Measurements from ENCODE around the gene PRAMEF12. TPM values are rescaled to one million over a fixed set of nuclear protein-coding genes. Genes with fewer than 3 reads are reported as not detected.
"Not testable (repeated sequence)": the region's sequence is repeated elsewhere in the genome, so short reads cannot be mapped to it uniquely, and the experiment has no call there.

Gene PRAMEF12
- total RNA-seq, 1 donor from 2014 or later = not detected

DNA sequence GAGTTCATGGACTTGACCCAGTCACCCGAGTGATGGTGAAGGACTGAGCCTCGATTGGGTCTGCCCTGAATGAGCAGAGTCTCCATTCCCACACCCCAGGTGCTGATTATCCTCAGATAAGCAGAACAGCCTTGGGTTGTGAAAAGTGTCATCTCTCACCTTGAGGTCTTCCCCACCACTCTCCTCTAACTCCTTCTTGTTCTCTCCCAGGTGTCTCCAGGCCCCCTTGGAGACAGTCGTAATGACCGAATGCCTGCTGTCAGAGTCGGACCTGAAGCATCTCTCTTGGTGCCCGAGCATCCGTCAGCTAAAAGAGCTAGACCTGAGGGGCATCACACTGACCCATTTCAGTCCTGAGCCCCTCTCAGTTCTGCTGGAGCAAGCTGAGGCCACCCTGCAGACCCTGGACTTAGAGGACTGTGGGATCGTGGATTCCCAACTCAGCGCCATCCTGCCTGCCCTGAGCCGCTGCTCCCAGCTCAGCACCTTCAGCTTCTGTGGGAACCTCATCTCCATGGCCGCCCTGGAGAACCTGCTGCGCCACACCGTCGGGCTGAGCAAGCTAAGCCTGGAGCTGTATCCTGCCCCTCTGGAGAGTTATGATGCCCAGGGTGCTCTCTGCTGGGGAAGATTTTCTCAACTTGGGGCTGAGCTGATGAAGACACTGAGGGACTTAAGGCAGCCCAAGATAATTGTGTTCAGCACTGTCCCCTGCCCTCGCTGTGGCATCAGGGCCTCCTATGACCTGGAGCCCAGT, 3.4 kb downstream of the PRAMEF12 start:
- no peaks in the 10 kb centered on the region for H3K9me3 ChIP-seq
- no peak overlapping the region for H3K27ac ChIP-seq
- ATAC-seq = no peak
- H3K36me3 ChIP-seq = no peaks in the 10 kb centered on the region
- DNase-seq = no peak
- H3K27me3 ChIP-seq (ENCODE audit: low read depth) = peaks cover 5% of the 10 kb centered on the region
- intact Hi-C loops (cut with DNase I) = no loop called here
- TF ChIP-seq, protein P1, sequence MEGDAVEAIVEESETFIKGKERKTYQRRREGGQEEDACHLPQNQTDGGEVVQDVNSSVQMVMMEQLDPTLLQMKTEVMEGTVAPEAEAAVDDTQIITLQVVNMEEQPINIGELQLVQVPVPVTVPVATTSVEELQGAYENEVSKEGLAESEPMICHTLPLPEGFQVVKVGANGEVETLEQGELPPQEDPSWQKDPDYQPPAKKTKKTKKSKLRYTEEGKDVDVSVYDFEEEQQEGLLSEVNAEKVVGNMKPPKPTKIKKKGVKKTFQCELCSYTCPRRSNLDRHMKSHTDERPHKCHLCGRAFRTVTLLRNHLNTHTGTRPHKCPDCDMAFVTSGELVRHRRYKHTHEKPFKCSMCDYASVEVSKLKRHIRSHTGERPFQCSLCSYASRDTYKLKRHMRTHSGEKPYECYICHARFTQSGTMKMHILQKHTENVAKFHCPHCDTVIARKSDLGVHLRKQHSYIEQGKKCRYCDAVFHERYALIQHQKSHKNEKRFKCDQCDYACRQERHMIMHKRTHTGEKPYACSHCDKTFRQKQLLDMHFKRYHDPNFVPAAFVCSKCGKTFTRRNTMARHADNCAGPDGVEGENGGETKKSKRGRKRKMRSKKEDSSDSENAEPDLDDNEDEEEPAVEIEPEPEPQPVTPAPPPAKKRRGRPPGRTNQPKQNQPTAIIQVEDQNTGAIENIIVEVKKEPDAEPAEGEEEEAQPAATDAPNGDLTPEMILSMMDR (IDR thresholded peaks at IDR 0.05) = no peak
- H3K4me3 ChIP-seq = no peak overlapping the region
- H3K4me1 ChIP-seq = no peaks in the 10 kb centered on the region

DNA sequence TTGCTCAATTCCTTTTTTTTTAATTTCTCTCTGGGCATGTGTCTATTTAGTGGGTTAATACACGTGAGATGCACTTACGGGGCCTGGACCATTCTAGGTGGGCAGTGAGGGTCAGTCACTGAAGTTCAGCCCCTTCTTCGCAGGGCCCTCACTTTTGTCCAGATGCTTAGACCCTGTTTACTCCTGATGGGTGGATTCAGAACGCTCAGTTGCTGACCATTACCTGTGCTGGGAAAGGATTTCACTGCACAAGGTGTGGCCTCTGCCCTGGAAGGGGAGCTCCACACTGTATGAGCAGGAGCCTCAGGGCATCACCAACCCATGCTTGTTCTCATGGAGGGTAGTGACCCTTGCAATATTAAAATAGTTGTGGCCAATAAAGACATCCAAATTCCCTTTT, 4.5 kb downstream of the PRAMEF12 start:
- Histone ChIP-seq H3K36me3 (no peaks in the 10 kb centered on the region), H3K4me1 (no peaks in the 10 kb centered on the region), H3K27ac (no peak overlapping the region), H3K4me3 (no peak overlapping the region), H3K9me3 (no peaks in the 10 kb centered on the region), H3K27me3 (ENCODE audit: low read depth) (peaks cover 5% of the 10 kb centered on the region)
- DNase-seq (no peak), ATAC-seq (no peak)
- intact Hi-C loops (cut with DNase I) = no loop called here
- TF ChIP-seq, protein P1 (IDR thresholded peaks at IDR 0.05) = no peak

DNA sequence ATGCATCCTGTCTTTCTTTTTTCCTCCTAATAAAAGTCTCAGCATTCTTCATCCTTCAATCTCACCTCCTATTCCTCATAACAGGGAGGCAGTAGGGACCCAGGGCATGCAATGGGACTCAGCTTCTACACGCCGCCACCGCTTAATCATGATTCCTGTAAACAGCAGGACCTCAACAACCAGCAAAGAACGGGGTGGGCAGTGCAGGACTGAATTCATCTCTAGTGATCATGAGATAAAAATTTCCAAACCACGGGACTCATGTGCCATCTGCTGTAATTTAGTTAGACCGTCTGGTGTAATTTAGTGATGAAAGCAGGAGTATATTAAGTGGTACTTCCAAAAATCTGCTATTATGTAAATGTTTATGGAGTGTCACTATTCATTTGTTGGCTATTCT, 5.4 kb downstream of the PRAMEF12 start:
- intact Hi-C loops (cut with DNase I) = no loop called here
- H3K9me3 ChIP-seq = peaks cover 2% of the 10 kb centered on the region
- DNase-seq (no peak), ATAC-seq (no peak)
- H3K4me3 ChIP-seq = no peak overlapping the region
- no peaks in the 10 kb centered on the region for H3K36me3 ChIP-seq
- TF ChIP-seq, protein P1 (IDR thresholded peaks at IDR 0.05) = no peak
- peaks cover 5% of the 10 kb centered on the region for H3K27me3 ChIP-seq (ENCODE audit: low read depth)
- no peak overlapping the region for H3K27ac ChIP-seq
- H3K4me1 ChIP-seq = no peaks in the 10 kb centered on the region

DNA sequence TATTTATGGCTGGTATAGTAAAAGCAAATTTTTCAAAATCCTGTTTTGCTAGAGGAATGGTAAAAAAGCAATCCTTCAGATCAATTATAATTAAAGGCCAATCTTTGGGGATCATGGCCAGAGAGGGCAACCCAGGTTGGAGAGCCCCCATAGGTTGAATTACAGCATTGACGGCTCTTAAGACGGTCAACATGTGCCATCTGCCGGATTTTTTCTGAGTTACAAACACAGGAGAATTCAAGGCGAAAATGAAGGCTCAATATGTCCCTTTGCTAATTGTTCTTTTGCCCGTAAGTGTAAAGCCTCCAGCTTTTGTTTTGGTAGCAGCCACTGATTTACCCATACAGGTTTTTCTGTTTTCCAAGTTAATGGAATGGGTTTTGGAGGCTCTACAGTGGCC, 8.0 kb downstream of the PRAMEF12 start:
- intact Hi-C loops (cut with DNase I); H3K27me3 ChIP-seq (ENCODE audit: low read depth); H3K27ac ChIP-seq; DNase-seq; H3K4me1 ChIP-seq; H3K4me3 ChIP-seq; ATAC-seq; H3K36me3 ChIP-seq: not testable (repeated sequence)
- H3K9me3 ChIP-seq = peaks cover 25% of the 10 kb centered on the region

DNA sequence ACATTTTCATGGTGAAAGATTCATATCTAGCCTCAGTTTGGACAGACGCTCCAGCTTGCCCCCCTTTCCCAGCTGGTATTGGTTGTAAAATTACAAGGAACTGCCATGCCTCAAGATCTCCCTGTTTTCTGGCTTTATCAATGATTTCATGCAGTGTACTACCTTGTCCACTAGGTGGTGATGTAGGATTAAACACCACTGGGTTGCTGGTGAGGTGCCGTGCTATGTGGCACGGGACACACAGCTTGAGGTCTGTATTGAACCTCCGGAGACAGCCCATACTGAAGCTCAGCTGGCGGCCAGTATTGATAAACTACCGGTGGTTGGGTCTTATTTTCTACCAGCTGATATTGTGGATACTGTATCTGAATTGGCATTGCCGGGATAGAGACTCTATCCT, 10.2 kb downstream of the PRAMEF12 start:
- peaks cover 25% of the 10 kb centered on the region for H3K9me3 ChIP-seq
- H3K4me1 ChIP-seq; H3K36me3 ChIP-seq; H3K4me3 ChIP-seq; H3K27ac ChIP-seq; ATAC-seq; H3K27me3 ChIP-seq (ENCODE audit: low read depth); DNase-seq; intact Hi-C loops (cut with DNase I): not testable (repeated sequence)

DNA sequence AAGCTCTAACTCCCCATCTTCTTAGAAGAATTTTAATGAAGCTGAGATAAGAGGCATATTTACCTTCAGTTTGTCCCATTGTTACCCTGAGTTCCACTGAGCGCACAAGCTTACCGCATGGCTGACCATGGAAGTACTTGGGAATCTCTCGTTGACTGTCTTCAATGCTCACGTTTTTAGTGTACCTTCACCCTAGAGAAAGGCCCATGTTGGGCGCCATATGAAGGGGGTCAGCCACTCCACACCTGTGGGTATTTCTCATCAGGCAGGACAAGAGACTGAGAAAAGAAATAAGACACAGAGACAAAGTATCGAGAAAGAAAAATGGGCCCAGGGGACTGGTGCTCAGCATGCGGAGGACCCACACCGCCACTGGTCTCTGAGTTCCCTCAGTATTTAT, 11.2 kb downstream of the PRAMEF12 start:
- intact Hi-C loops (cut with DNase I); H3K36me3 ChIP-seq; H3K27ac ChIP-seq; DNase-seq; H3K27me3 ChIP-seq (ENCODE audit: low read depth); H3K4me3 ChIP-seq; H3K4me1 ChIP-seq; ATAC-seq: not testable (repeated sequence)
- peaks cover 25% of the 10 kb centered on the region for H3K9me3 ChIP-seq

DNA sequence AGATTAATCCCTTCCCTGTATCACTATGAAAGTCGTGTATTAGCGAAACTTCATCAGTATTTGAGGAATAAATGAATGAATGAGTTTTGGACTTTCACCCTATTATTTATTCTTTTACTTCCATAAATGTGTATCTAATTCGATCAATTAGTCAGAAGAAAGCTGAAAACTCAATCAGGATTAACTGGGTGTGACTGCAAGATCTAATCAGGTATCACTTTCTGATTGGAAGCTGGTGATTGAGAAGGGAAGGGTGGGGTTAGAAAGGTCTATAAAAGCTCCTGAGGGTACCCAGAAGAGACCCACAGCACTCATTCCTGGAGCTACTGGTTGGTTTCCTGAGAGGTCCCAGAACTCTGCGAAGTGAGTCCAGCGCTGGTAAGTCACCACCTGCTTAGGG, 17.6 kb downstream of the PRAMEF12 start, which contains the start of gene PRAMEF1:
TSS of gene PRAMEF1 (plus strand) at position 301 of the 400 bp plus-strand sequence. CDS start 1,831 bp downstream, outside the sequence.
- ATAC-seq; H3K27ac ChIP-seq; H3K9me3 ChIP-seq; H3K4me1 ChIP-seq; H3K36me3 ChIP-seq; H3K27me3 ChIP-seq (ENCODE audit: low read depth); H3K4me3 ChIP-seq; intact Hi-C loops (cut with DNase I); DNase-seq: not testable (repeated sequence)

All from lower lobe of right lung (tissue), 2 donors.